BJ (cell line): Measurements from ENCODE around the gene FAM171A1. TPM values are rescaled to one million over a fixed set of nuclear protein-coding genes. Genes with fewer than 3 reads are reported as not detected.

Experiments
- CTCF ChIA-PET: fragments of 350-600 bp; formaldehyde crosslinking; extraction: SDS; loops from one replicate; lab custom pipeline; 2021; ENCODE audit warnings: antibody characterized with exemption, inconsistent platforms; lab: Yijun Ruan, JAX
- POLR2A ChIA-PET: fragments of 300-600 bp; sonication (Branson Sonifier 250); formaldehyde crosslinking; extraction: SDS; loops from one replicate; lab custom pipeline; 2021; ENCODE audit warnings: antibody characterized with exemption; lab: Charles Lee
- DNase-seq: peaks from one replicate; pipeline ENCODE4 v3.0.0-alpha.2; 2011; ENCODE audit warnings: low read depth
- H3K27me3 ChIP-seq: 2 replicates; pipeline ENCODE4 v1.6.0; 2011; ENCODE audit warnings: low read length; ENCODE audit not compliant: control insufficient read depth, insufficient read depth
- H3K36me3 ChIP-seq: 2 replicates; pipeline ENCODE4 v1.5.1; 2011; ENCODE audit warnings: low read length; ENCODE audit not compliant: control insufficient read depth, insufficient read depth
- H3K4me3 ChIP-seq: 2 replicates; pipeline ENCODE4 v1.5.1; 2011; ENCODE audit warnings: low read depth, mild to moderate bottlenecking, control low read depth, low read length
- polyA plus RNA-seq: library from polyadenylated mRNA; depleted of rRNA; stranded (reverse); fragments of >200 nt; gene quantifications from 2 replicates; pipeline ENCODE4 v1.2.3, GENCODE V29; 2011
- TF ChIP-seq, protein P1 (sequence below): IDR thresholded peaks from 2 replicates; pipeline ENCODE4 v1.5.1; 2011; ENCODE audit warnings: low read depth, mild to moderate bottlenecking, control low read depth, inconsistent platforms, low read length, moderate library complexity; ENCODE audit not compliant: insufficient read depth

Gene FAM171A1
- polyA plus RNA-seq, 1 experiment: 18.4 TPM

DNA sequence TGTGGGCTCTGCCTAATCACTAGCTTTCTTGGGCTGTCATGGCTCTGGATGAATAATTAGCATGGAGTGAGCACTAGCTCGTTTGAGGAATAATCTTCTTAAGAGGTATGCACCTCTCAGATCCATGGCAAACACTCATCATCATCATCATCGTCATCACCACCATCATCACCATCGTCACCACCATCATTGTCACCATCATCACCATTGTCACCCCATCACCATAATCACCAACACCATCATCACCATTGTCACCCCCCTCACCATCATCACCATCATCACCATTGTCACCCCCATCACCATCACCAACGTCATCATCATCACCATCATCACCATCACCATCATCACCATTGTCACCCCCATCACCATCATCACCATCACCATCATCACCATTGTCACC, 141.8 kb downstream of the FAM171A1 start:
- Histone ChIP-seq H3K36me3 (no peaks in the 10 kb centered on the region), H3K4me3 (no peak overlapping the region), H3K27me3 (no peaks in the 10 kb centered on the region)
- DNase-seq: no peak
- ChIA-PET POLR2A (no interaction called here), CTCF (no interaction called here)
- TF ChIP-seq, protein P1, sequence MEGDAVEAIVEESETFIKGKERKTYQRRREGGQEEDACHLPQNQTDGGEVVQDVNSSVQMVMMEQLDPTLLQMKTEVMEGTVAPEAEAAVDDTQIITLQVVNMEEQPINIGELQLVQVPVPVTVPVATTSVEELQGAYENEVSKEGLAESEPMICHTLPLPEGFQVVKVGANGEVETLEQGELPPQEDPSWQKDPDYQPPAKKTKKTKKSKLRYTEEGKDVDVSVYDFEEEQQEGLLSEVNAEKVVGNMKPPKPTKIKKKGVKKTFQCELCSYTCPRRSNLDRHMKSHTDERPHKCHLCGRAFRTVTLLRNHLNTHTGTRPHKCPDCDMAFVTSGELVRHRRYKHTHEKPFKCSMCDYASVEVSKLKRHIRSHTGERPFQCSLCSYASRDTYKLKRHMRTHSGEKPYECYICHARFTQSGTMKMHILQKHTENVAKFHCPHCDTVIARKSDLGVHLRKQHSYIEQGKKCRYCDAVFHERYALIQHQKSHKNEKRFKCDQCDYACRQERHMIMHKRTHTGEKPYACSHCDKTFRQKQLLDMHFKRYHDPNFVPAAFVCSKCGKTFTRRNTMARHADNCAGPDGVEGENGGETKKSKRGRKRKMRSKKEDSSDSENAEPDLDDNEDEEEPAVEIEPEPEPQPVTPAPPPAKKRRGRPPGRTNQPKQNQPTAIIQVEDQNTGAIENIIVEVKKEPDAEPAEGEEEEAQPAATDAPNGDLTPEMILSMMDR: no peak

DNA sequence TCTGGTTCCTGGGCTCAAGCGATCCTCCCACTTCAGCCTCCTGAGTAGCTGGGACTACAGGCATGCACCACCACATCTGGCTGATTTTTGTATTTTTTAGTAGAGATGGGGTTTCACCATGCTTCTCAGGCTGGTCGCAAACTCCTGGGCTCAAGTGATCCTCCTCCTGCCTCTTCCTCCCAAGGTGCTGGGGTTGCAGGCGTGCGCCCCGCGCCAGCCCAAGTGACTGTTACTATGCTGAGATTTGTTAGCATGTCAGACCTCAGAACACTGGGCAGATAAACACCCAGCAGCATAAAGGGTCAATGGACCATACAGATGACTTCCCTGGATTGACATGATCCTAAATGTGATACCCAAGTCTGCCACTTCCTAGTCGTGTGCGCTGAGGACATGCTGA, 142.7 kb downstream of the FAM171A1 start:
- ChIA-PET POLR2A (no interaction called here), CTCF (no interaction called here)
- TF ChIP-seq, protein P1: no peak
- Histone ChIP-seq H3K4me3 (no peak overlapping the region), H3K36me3 (no peaks in the 10 kb centered on the region), H3K27me3 (no peaks in the 10 kb centered on the region)
- no peak for DNase-seq

DNA sequence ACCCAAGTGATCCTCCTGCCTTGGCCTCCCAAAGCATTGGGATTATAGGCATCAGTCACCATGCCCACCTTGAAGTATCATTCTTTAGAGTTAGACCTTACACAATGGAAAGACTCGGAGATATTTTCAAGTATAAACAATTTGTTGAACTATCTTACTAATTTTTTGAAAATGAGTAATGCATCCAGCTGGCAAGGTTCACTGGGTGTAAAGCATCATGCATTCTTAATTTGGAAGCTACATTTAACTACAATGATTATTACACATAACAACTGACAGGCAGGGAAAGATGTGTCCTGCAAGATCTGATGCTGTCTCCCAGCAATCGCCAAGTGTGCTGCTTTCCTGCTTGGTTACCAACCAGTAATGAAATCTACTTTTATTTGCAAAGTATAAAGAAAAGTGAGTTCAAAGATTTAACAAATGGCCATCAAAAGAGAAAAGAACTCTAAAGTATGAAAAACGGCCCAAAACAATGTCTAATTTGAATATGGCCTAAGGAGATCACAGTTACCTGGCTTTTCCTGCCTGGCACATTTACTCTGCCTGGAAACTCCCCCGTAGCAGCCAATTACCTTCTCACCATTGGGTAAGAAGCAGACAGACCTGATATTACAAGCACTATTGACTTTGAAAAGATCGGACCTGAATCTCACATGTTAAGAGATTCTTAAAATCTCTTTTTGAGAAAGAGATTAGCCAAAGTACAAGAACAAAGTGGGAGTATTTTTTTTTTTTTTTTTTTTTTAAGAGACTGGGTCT, 143.3 kb downstream of the FAM171A1 start:
- CTCF ChIA-PET: no interaction called here
- TF ChIP-seq, protein P1: no peak
- Histone ChIP-seq H3K27me3 (no peaks in the 10 kb centered on the region), H3K4me3 (no peak overlapping the region), H3K36me3 (no peaks in the 10 kb centered on the region)
- DNase-seq: no peak
- POLR2A ChIA-PET: no interaction called here

GRCh38 chr10:15225511-15225910, 145.6 kb downstream of the FAM171A1 start:
- ChIA-PET CTCF (no interaction called here), POLR2A (no interaction called here)
- TF ChIP-seq, protein P1: no peak
- Histone ChIP-seq H3K36me3 (no peaks in the 10 kb centered on the region), H3K4me3 (no peak overlapping the region), H3K27me3 (no peaks in the 10 kb centered on the region)
- no peak for DNase-seq

DNA sequence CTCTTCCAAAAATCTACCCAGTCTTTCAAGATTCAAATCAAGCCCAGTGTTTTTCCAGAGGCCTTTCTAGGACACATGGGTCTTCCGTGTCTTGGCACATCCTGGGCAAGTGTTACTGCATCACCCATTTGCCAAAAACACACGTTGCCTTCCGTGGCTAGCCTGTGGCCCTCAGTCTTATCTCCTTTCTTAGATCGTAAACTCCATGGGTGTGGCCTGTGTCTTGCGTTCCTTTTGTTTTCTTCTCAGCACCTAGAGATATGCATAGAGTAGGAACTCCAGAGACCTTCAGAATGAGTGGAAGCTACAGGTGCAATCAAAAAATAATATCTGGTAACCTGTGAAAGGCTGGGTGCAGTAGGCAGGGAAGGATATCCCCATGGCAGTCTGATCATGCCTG, 146.1 kb downstream of the FAM171A1 start:
- DNase-seq: no peak
- TF ChIP-seq, protein P1: no peak
- Histone ChIP-seq H3K27me3 (no peaks in the 10 kb centered on the region), H3K4me3 (no peak overlapping the region), H3K36me3 (no peaks in the 10 kb centered on the region)
- ChIA-PET CTCF (no interaction called here), POLR2A (no interaction called here)
